ENCODE results near the gene HOATZ. TPM values are rescaled to one million over a fixed set of nuclear protein-coding genes. Genes with fewer than 3 reads are reported as not detected.

HOATZ gene
- polyA plus RNA-seq (2012; ENCODE audit: low read depth, missing spikeins): not detected

- TF ChIP-seq POU2F2 (IDR thresholded peaks at IDR 0.05; ENCODE audit: low read depth, low read length) (no peak), TAF1 (IDR thresholded peaks at IDR 0.05; ENCODE audit: low read depth, low read length) (no peak), POLR2A (IDR thresholded peaks at IDR 0.05; ENCODE audit: low read depth, low read length) (no peak), POLR2AphosphoS5 (IDR thresholded peaks at IDR 0.05; ENCODE audit: low read depth, low read length) (no peak), SPI1 (IDR thresholded peaks at IDR 0.05; ENCODE audit: low read depth, low read length) (no peak), PAX5 (IDR thresholded peaks at IDR 0.05; ENCODE audit: insufficient read depth, low read length, severe bottlenecking) (no peak)
- FAIRE-seq: no peak
- DNase-seq (ENCODE audit: insufficient read length, low spot score): no peak
Observed at GRCh38 chr11:111514216-111515031, at the start of gene HOATZ. Gene HOATZ (plus strand): TSS chr11:111514778. CDS start chr11:111514785, 7 bp downstream.

- TF ChIP-seq SPI1 (IDR thresholded peaks at IDR 0.05; ENCODE audit: low read depth, low read length) (no peak), POU2F2 (IDR thresholded peaks at IDR 0.05; ENCODE audit: low read depth, low read length) (no peak), POLR2AphosphoS5 (IDR thresholded peaks at IDR 0.05; ENCODE audit: low read depth, low read length) (no peak), TAF1 (IDR thresholded peaks at IDR 0.05; ENCODE audit: low read depth, low read length) (no peak), PAX5 (IDR thresholded peaks at IDR 0.05; ENCODE audit: insufficient read depth, low read length, severe bottlenecking) (no peak), POLR2A (IDR thresholded peaks at IDR 0.05; ENCODE audit: low read depth, low read length) (no peak)
- FAIRE-seq (no peak), DNase-seq (ENCODE audit: insufficient read length, low spot score) (no peak)
Observed at GRCh38 chr11:111465400-111465799, 49.2 kb upstream of the HOATZ start.

GRCh38 chr11:111466615-111467014 is 48.0 kb upstream of the HOATZ start:
- no peak for FAIRE-seq
- no peak for DNase-seq (ENCODE audit: insufficient read length, low spot score)
- TF ChIP-seq POLR2A (IDR thresholded peaks at IDR 0.05; ENCODE audit: low read depth, low read length) (no peak), POU2F2 (IDR thresholded peaks at IDR 0.05; ENCODE audit: low read depth, low read length) (no peak), PAX5 (IDR thresholded peaks at IDR 0.05; ENCODE audit: insufficient read depth, low read length, severe bottlenecking) (no peak), TAF1 (IDR thresholded peaks at IDR 0.05; ENCODE audit: low read depth, low read length) (no peak), SPI1 (IDR thresholded peaks at IDR 0.05; ENCODE audit: low read depth, low read length) (no peak), POLR2AphosphoS5 (IDR thresholded peaks at IDR 0.05; ENCODE audit: low read depth, low read length) (no peak)

- no peak for DNase-seq (ENCODE audit: insufficient read length, low spot score)
- no peak for FAIRE-seq
- TF ChIP-seq PAX5 (IDR thresholded peaks at IDR 0.05; ENCODE audit: insufficient read depth, low read length, severe bottlenecking): no peak
- TF ChIP-seq SPI1 (IDR thresholded peaks at IDR 0.05; ENCODE audit: low read depth, low read length): no peak
- no peak for TF ChIP-seq POLR2A (IDR thresholded peaks at IDR 0.05; ENCODE audit: low read depth, low read length)
- TF ChIP-seq POLR2AphosphoS5 (IDR thresholded peaks at IDR 0.05; ENCODE audit: low read depth, low read length): no peak
- no peak for TF ChIP-seq TAF1 (IDR thresholded peaks at IDR 0.05; ENCODE audit: low read depth, low read length)
- TF ChIP-seq POU2F2 (IDR thresholded peaks at IDR 0.05; ENCODE audit: low read depth, low read length): no peak
Observed at GRCh38 chr11:111469200-111469599, 45.4 kb upstream of the HOATZ start.

GRCh38 chr11:111472228-111472627 is 42.4 kb upstream of the HOATZ start:
- no peak for FAIRE-seq

GRCh38 chr11:111474432-111474831 is 40.1 kb upstream of the HOATZ start:
- TF ChIP-seq POLR2A (IDR thresholded peaks at IDR 0.05; ENCODE audit: low read depth, low read length): no peak
- no peak for TF ChIP-seq POLR2AphosphoS5 (IDR thresholded peaks at IDR 0.05; ENCODE audit: low read depth, low read length)
- TF ChIP-seq TAF1 (IDR thresholded peaks at IDR 0.05; ENCODE audit: low read depth, low read length): no peak
- no peak for TF ChIP-seq POU2F2 (IDR thresholded peaks at IDR 0.05; ENCODE audit: low read depth, low read length)
- TF ChIP-seq PAX5 (IDR thresholded peaks at IDR 0.05; ENCODE audit: insufficient read depth, low read length, severe bottlenecking): no peak
- no peak for TF ChIP-seq SPI1 (IDR thresholded peaks at IDR 0.05; ENCODE audit: low read depth, low read length)
- DNase-seq (ENCODE audit: insufficient read length, low spot score) (no peak), FAIRE-seq (peak; percentile 51)

More at GRCh38 chr11:111472228-111472627, 42.4 kb upstream of the HOATZ start:
- no peak for DNase-seq (ENCODE audit: insufficient read length, low spot score)
- no peak for TF ChIP-seq SPI1 (IDR thresholded peaks at IDR 0.05; ENCODE audit: low read depth, low read length)
- TF ChIP-seq POLR2AphosphoS5 (IDR thresholded peaks at IDR 0.05; ENCODE audit: low read depth, low read length): no peak
- TF ChIP-seq POLR2A (IDR thresholded peaks at IDR 0.05; ENCODE audit: low read depth, low read length): no peak
- TF ChIP-seq POU2F2 (IDR thresholded peaks at IDR 0.05; ENCODE audit: low read depth, low read length): no peak
- TF ChIP-seq PAX5 (IDR thresholded peaks at IDR 0.05; ENCODE audit: insufficient read depth, low read length, severe bottlenecking): no peak
- TF ChIP-seq TAF1 (IDR thresholded peaks at IDR 0.05; ENCODE audit: low read depth, low read length): no peak

- no peak for TF ChIP-seq POU2F2 (IDR thresholded peaks at IDR 0.05; ENCODE audit: low read depth, low read length)
- TF ChIP-seq POLR2A (IDR thresholded peaks at IDR 0.05; ENCODE audit: low read depth, low read length): no peak
- TF ChIP-seq POLR2AphosphoS5 (IDR thresholded peaks at IDR 0.05; ENCODE audit: low read depth, low read length): no peak
- TF ChIP-seq SPI1 (IDR thresholded peaks at IDR 0.05; ENCODE audit: low read depth, low read length): no peak
- no peak for TF ChIP-seq PAX5 (IDR thresholded peaks at IDR 0.05; ENCODE audit: insufficient read depth, low read length, severe bottlenecking)
- no peak for TF ChIP-seq TAF1 (IDR thresholded peaks at IDR 0.05; ENCODE audit: low read depth, low read length)
- no peak for FAIRE-seq
Observed at GRCh38 chr11:111476366-111476765, 38.2 kb upstream of the HOATZ start.

GRCh38 chr11:111476956-111477355 is 37.6 kb upstream of the HOATZ start:
- TF ChIP-seq POLR2A (IDR thresholded peaks at IDR 0.05; ENCODE audit: low read depth, low read length) (no peak), SPI1 (IDR thresholded peaks at IDR 0.05; ENCODE audit: low read depth, low read length) (no peak), TAF1 (IDR thresholded peaks at IDR 0.05; ENCODE audit: low read depth, low read length) (no peak), POU2F2 (IDR thresholded peaks at IDR 0.05; ENCODE audit: low read depth, low read length) (no peak), POLR2AphosphoS5 (IDR thresholded peaks at IDR 0.05; ENCODE audit: low read depth, low read length) (no peak), PAX5 (IDR thresholded peaks at IDR 0.05; ENCODE audit: insufficient read depth, low read length, severe bottlenecking) (no peak)
- no peak for FAIRE-seq
- no peak for DNase-seq (ENCODE audit: insufficient read length, low spot score)

More at GRCh38 chr11:111476366-111476765, 38.2 kb upstream of the HOATZ start:
- DNase-seq (ENCODE audit: insufficient read length, low spot score): no peak

GRCh38 chr11:111477898-111478297 is 36.7 kb upstream of the HOATZ start:
- DNase-seq (ENCODE audit: insufficient read length, low spot score): no peak
- no peak for FAIRE-seq
- no peak for TF ChIP-seq SPI1 (IDR thresholded peaks at IDR 0.05; ENCODE audit: low read depth, low read length)
- TF ChIP-seq PAX5 (IDR thresholded peaks at IDR 0.05; ENCODE audit: insufficient read depth, low read length, severe bottlenecking): no peak
- TF ChIP-seq TAF1 (IDR thresholded peaks at IDR 0.05; ENCODE audit: low read depth, low read length): no peak
- TF ChIP-seq POU2F2 (IDR thresholded peaks at IDR 0.05; ENCODE audit: low read depth, low read length): no peak
- no peak for TF ChIP-seq POLR2A (IDR thresholded peaks at IDR 0.05; ENCODE audit: low read depth, low read length)
- TF ChIP-seq POLR2AphosphoS5 (IDR thresholded peaks at IDR 0.05; ENCODE audit: low read depth, low read length): no peak

Measured in GM12891 (cell line).